HG02840 (cell line): ENCODE measurements around the gene JPH2.
"Not testable (repeated sequence)": the region's sequence is repeated elsewhere in the genome, so short reads cannot be mapped to it uniquely, and the experiment has no call there.

Experiments used
- ATAC-seq: cut with Tn5 transposase; IDR thresholded peaks from one replicate; pipeline ENCODE4 v1.9.1; 2021; ENCODE audit warnings: mild to moderate bottlenecking, moderate library complexity, moderate number of reproducible peaks; ENCODE audit not compliant: unreplicated experiment, low FRiP score

The JPH2 gene

GRCh38 chr20:44187054-44187771, at the start of gene JPH2:
Gene JPH2, minus strand, starts transcription at chr20:44187188. Its CDS starts 483 bp downstream, at chr20:44186705.
- no peak for ATAC-seq

- ATAC-seq = no peak
These were observed 48.7 kb upstream of the JPH2 start for GRCh38 chr20:44235702-44236101.

- no peak for ATAC-seq
These were observed 47.8 kb upstream of the JPH2 start for GRCh38 chr20:44234566-44235317.

- no peak for ATAC-seq
These were observed 46.5 kb upstream of the JPH2 start for GRCh38 chr20:44233436-44234016.

- not testable (repeated sequence) for ATAC-seq
These were observed 45.5 kb upstream of the JPH2 start for GRCh38 chr20:44232469-44232856.

- no peak for ATAC-seq
These were observed 44.9 kb upstream of the JPH2 start for GRCh38 chr20:44231713-44232468.

- no peak for ATAC-seq
These were observed 44.2 kb upstream of the JPH2 start for GRCh38 chr20:44231193-44231592.

- no peak for ATAC-seq
These were observed 41.7 kb upstream of the JPH2 start for GRCh38 chr20:44228465-44229258.

GRCh38 chr20:44224637-44225036, 37.6 kb upstream of the JPH2 start:
- ATAC-seq = no peak

- ATAC-seq = no peak
These were observed 36.7 kb upstream of the JPH2 start for GRCh38 chr20:44223721-44224120.

GRCh38 chr20:44222633-44223368, 35.8 kb upstream of the JPH2 start:
- ATAC-seq = no peak

- no peak for ATAC-seq
These were observed 35.0 kb upstream of the JPH2 start for GRCh38 chr20:44222027-44222426.

GRCh38 chr20:44221368-44221954, 34.5 kb upstream of the JPH2 start:
- ATAC-seq = no peak

- no peak for ATAC-seq
These were observed 32.8 kb upstream of the JPH2 start for GRCh38 chr20:44219791-44220190.

GRCh38 chr20:44219170-44219730, 32.3 kb upstream of the JPH2 start:
- no peak for ATAC-seq

GRCh38 chr20:44218446-44218845, 31.5 kb upstream of the JPH2 start:
- no peak for ATAC-seq

GRCh38 chr20:44217342-44218092, 30.5 kb upstream of the JPH2 start:
- no peak for ATAC-seq

- no peak for ATAC-seq
These were observed 28.1 kb upstream of the JPH2 start for GRCh38 chr20:44215125-44215524.
